NCI-H2196 (cell line): ENCODE measurements around the gene WIPF2.
"Not testable (repeated sequence)": the region's sequence is repeated elsewhere in the genome, so short reads cannot be mapped to it uniquely, and the experiment has no call there.

Experiments used
- DNase-seq: peaks from one replicate; lab custom pipeline; 2025; ENCODE audit not compliant: unreplicated experiment; lab: John Stamatoyannopoulos, UW

WIPF2 gene

GRCh38 chr17:40293363-40293762 lies 74.3 kb downstream of the WIPF2 start:
- DNase-seq, result no peak

GRCh38 chr17:40295488-40296436 lies 76.7 kb downstream of the WIPF2 start:
- no peak for DNase-seq

DNA sequence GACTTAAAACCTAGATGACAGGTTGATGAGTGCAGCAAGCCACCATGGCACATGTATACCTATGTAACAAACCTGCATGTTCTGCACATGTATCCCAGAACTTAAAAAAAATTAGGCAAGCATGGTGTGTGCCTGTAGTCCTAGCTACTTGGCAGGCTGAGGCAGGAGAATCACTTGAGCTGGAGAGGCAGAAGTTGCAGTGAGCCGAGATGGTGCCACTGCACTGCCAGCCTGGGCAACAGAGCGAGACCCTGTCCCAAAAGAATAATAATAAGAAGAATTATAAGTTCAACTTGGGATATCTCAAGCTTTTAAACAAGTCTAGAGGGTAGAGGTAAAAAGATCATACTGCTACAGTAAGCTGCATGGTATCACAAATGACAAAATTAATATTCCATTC lies 78.4 kb downstream of the WIPF2 start:
- no peak for DNase-seq

- no peak for DNase-seq
These were observed 79.6 kb downstream of the WIPF2 start for GRCh38 chr17:40298726-40299125.

DNA sequence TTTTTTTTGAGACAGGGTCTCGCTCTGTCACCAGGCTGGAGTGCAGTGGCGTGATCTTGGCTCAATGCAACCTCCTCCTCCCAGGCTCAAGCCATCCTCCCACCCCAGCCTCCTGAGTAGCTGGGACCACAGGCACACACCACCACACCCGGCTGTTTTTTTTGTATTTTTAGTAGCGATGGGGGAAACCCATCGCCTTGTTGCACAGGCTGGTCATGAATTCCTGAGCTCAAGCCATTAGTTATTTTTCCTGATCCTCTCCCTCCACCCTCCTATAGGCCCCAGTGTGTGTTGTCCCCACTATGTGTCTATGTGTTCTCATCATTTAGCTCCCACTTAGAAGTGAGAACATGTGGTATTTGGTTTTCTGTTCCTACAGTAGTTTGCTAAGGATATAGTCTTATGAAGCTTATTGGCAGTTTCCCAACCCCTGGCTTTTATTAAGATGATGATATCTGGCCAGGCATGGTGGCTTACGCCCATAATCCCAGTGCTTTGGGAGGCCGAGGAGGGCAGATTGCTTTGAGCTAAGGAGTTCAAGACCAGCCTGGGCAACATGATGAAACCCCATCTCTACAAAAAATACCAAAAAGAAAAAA lies 80.2 kb downstream of the WIPF2 start:
- not testable (repeated sequence) for DNase-seq

- DNase-seq, result no peak
These were observed 82.2 kb downstream of the WIPF2 start for GRCh38 chr17:40301315-40301714.

DNA sequence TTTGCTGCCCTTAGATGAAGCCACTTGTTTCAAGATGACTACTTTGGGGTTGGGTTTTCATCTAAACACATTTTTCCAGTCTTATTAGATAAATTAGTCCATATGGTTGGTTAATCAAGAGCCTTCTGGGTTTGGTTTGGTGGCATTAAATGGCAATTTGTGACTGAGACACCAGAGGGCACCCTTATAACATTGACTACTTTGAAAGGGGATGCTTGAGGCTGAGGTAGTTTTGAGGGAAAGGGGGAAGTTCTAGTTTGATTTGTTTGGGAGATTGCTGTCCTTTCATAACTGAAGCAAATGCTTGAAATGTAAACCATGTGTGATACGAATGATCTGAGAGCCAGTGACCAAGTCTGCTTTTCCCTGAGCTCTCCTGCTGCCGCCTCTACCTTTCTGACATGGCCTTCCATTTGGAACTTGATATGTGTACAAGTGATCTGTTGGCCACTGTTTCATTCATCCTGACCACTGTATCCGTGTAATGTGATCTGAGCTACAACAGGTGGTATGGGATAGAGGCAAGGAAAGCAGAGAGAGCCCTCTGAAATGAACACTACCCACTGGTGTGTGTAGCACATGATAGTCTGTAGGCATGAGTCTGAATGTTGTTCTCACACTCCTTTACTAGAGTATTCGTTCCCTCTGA lies 84.0 kb downstream of the WIPF2 start:
- DNase-seq, result peak; percentile 58

DNA sequence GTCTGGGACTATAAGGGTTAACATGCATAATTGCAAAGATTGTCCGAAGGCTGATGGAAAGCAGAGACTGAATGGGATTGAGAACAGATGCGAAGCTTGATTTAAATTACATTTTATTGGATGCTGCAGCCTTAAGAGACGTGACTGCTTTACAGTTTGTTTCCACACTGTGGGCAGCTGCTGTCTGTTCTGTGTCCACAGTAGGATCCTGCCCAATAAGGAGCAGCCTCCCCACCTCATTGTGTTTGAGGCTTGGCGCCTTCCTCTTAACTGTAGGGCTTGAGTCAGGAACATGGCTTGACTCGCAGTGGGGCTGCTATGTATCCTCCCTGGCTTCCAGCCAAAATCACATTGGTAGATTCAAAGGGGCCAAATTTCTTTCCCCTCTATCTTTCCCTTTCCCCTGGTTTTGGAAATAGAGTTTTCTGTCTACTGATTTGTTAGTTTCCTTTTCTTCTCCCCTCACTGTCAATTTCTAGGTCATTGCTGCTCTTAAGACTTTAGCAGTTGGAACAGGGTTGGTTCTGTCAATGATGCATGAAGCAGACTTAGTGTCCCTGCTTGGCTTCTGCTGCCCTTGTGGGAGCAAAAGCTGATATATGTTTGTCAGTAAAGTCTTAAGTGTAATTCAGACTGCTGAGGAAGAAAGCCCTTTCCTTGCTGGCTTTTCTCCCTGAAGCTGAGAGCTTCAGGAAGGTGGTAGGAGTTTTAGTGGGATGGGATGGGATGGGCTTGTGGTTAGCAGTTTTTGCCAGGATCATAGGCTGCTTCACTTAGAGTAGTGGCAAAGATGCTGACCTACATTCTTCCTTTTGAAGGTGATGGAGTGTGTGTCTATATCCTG lies 84.8 kb downstream of the WIPF2 start:
- DNase-seq, result peak; percentile 39

DNA sequence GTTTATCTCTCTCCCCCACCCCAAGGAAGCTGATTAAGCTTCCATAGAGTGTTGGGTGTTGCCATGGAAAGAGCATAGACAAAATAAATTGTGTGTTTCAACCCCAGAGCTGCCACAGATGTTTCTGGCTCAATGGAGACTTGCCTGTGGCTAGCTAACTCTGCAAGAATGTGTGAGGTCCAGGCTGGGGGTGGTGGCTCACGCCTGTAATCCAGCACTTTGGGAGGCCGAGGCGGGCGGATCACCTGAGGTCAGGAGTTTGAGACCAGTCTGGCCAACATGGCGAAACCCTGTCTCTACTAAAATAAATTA lies 85.4 kb downstream of the WIPF2 start:
- DNase-seq, result not testable (repeated sequence)

GRCh38 chr17:40304866-40305265 lies 85.8 kb downstream of the WIPF2 start:
- not testable (repeated sequence) for DNase-seq

DNA sequence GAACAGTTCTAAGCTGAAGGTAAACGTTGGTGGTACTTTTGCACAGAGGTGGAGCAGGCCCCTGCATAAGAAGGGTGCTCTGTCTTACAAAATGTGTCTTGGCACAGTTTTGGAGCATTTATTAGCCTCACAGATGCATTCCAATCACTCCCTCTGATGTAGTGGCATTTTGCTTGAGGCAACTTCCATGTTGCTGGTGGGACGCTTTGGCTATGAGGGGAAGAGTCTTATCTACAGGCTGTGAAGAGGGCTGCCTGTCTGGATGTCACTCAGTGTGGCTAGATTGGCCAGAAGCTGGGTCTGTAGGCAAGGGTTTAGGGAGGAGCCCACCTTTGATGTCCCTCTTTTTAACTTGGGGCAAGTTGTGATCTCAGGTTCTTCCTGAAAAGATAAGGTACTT lies 87.3 kb downstream of the WIPF2 start:
- DNase-seq, result no peak

DNA sequence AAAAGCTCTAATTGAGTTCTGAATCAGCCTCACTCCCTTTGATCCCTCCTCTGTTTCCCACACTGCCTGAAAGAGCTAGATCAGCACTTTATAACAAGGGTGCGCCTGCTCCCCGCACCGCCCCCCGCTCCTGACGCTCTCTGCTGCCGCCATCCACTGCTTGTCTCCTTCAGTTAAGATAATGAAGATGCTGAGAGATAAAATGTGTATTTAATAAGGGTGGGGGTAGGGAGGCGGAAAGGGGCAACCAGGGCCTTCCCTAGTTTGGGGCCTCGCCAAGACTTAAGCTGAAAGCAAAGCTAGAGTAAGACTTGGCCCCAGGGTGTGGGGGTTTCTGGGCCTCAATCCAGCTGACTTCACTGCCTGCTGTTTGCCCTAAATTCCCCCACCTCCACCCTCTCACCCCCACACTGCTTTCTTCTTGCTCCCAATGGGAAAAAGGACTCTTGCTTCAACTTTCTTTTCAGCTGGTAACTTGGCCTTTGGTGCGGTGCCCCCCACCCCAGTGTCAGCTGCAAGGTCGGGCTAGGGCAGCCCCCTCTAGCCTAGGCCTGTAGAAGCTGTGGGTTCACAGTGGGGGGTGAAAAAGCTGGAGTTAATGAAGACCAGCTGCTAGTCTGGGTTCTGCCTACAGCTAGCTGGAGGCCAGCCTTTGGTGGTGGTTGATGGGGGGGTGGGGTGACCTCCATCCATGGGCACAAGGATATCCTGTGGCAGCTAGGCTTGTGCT lies 88.1 kb downstream of the WIPF2 start:
- DNase-seq, result peak; percentile 48

DNA sequence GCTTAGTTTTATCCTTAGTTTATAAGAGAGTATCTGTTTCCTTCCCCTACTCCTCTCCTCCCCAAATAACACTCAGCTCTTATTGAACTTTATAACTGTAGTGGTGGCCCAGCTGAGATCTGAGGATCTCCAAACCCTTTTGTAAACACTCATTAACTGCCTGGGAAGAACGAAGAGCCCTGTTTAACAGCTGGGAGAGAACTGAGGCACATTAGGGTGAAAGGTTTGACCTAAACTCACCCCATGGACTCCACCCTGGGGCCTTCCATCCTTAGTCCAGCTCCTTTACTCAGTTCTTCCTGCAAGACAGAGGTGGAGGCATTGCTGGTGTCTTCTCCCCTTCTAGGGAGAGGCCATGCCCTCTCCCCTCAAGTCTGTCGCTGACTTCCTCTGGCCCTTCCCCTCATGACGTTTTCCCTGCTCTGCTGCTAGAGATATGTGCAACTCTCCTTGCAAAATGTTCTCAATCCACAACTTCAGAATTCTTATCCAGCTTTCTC lies 88.7 kb downstream of the WIPF2 start:
- no peak for DNase-seq

DNA sequence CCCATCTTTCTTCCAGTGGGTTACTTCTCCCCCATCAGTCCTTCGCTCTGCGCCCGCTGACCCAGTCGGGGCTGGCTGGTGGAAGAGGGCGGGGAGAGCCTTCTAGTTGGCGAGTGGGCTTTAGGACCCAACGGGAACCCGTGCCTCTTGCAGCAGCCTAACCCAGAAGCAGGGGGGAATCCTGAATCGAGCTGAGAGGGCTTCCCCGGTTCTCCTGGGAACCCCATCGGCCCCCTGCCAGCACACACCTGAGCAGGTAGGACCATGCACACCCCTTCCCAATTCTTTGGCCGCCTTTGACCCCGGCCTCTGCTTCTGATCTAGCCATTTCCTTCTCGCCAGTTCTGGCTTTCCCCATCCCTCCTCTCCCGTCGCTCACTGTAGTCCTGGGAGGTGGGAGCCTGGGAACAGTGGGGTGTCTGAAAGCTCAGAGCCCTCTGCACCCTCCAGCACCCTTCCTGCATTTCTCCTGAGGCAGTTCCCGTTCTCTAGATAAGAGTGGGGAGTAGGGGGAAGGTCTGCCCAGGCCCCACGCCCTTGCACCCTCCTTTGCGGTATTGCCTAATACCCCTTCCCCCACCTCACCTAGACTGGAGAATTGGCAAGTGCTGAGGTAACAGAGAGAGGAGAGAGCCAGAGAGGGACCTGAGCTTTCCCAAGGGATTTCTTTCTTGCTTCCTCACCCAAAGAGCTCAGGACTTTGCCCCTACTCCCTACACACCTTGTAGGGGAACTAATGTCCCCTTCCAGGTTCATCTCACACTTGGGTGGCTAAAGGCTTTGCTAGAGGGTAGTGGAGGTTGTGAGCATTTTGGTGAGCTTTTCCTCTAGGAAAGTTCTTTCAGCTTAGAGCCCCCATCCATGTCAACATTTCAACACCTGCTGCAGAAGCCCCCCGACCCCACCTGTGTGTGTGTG lies 90.2 kb downstream of the WIPF2 start, which contains the start of gene RARA:
TSS of gene RARA (plus strand) at position 150 of the 918 bp plus-strand sequence. CDS start 22,039 bp downstream, outside the sequence.
- DNase-seq, result peak; percentile 30

DNA sequence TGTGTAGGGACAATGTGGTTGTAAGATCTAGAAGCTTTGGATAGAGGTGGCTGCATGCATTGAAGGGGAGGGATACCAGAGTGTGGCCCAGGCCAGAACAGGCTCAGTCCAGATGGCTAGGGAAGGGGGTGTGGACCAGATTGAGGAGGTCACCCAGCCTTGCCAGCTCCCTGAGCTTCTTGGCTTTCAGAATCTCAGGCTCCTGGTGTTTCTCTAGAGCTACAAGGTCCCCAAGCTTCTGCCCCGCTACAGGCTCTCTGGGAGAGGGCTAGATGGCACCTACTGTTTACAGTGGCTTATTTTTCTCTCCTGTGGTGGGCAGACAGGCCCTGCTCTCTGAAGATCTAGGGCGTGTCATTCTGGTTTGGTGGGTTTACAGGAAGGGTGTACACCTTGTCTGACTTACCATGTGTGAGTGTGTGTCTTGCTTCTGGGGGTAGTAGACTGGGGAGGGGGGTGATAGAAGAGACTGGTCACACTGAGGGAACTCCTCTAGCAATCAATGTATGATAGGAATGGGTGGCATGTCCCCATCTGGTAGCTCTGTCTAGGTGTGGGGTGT lies 90.9 kb downstream of the WIPF2 start:
- no peak for DNase-seq

GRCh38 chr17:40310882-40311391 lies 91.8 kb downstream of the WIPF2 start:
- no peak for DNase-seq

- DNase-seq, result peak; percentile 61
These were observed 92.5 kb downstream of the WIPF2 start for GRCh38 chr17:40311575-40311974.

DNA sequence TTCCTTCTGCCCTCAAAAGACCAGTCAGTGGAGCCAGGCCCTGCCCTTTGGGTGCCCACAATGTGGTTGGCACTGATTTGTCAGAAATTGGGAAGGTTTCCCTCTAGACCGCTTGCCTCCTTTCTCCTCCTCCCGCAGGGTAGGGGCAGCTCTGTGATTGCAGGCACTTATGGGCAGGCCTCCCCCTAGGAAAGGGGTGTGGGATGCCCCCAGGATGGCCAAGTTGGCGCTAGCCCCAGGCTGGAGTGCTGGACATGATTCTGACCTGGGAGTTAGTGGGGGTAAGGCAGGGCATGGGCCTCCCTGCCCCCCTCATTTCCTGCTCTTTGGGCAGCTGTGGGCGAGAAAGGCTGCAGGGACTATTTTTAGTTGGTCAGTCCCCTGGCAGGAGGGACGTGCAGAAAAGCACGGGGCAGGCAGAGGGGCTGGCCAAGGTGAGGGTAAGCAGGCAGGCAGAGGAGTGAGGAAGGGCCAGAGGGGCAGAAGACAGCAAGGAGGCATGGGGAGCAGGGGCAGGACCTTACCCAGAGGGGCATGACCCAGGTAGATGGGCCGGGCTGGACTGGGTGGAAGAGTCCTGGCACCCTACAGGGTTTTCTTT lies 93.1 kb downstream of the WIPF2 start:
- no peak for DNase-seq
